C1 segment of cervical spinal cord (tissue), 14 donors: Measurements from ENCODE around the gene PALS2.

ENCODE experiments used
- DNase-seq, 14 donors: peaks; one replicate each; lab custom pipeline; 2025; lab: John Stamatoyannopoulos, UW

Gene PALS2

GRCh38 chr7:24587853-24588252, 14.6 kb downstream of the PALS2 start:
- no peak for DNase-seq

- DNase-seq, result no peak
These were observed 17.9 kb downstream of the PALS2 start for GRCh38 chr7:24591152-24591551.

GRCh38 chr7:24595671-24596418, 22.6 kb downstream of the PALS2 start:
- no peak for DNase-seq

- no peak for DNase-seq
These were observed 23.8 kb downstream of the PALS2 start for GRCh38 chr7:24597014-24597413.

- no peak for DNase-seq
These were observed 28.3 kb downstream of the PALS2 start for GRCh38 chr7:24601600-24601999.

- no peak for DNase-seq
These were observed 29.7 kb downstream of the PALS2 start for GRCh38 chr7:24602860-24603456.

- DNase-seq, result no peak
These were observed 31.4 kb downstream of the PALS2 start for GRCh38 chr7:24604630-24605029.

GRCh38 chr7:24608504-24608903, 35.3 kb downstream of the PALS2 start:
- DNase-seq, result no peak

GRCh38 chr7:24609059-24609458, 35.8 kb downstream of the PALS2 start:
- DNase-seq, result no peak

GRCh38 chr7:24609570-24609969, 36.3 kb downstream of the PALS2 start:
- DNase-seq, result no peak

- DNase-seq, result no peak
These were observed 37.9 kb downstream of the PALS2 start for GRCh38 chr7:24611130-24611529.

GRCh38 chr7:24617957-24618616, 44.8 kb downstream of the PALS2 start:
- no peak for DNase-seq

GRCh38 chr7:24619978-24620377, 46.7 kb downstream of the PALS2 start:
- no peak for DNase-seq

GRCh38 chr7:24622646-24623182, 49.5 kb downstream of the PALS2 start:
- DNase-seq, result no peak
